ENCODE measurements around the gene RANBP6. TPM values are rescaled to one million over a fixed set of nuclear protein-coding genes. Genes with fewer than 3 reads are reported as not detected.

RANBP6 gene
- total RNA-seq, 1 donor from 2014 or later = 40.7 TPM

- DNase-seq = peak; percentile 79
Measured at GRCh38 chr9:6007058-6007769, 8.2 kb downstream of the RANBP6 start.

- no peak for DNase-seq
Measured at GRCh38 chr9:6006749-6007057, 8.7 kb downstream of the RANBP6 start.

GRCh38 chr9:6000955-6001354, 14.5 kb downstream of the RANBP6 start:
- DNase-seq = no peak

- DNase-seq = no peak
Measured at GRCh38 chr9:5999443-6000101, 15.9 kb downstream of the RANBP6 start.

GRCh38 chr9:5994493-5994892, 20.9 kb downstream of the RANBP6 start:
- no peak for DNase-seq

GRCh38 chr9:5988265-5988664, 27.2 kb downstream of the RANBP6 start:
- no peak for DNase-seq

- no peak for DNase-seq
Measured at GRCh38 chr9:5983042-5983441, 32.4 kb downstream of the RANBP6 start.

GRCh38 chr9:5982317-5982716, 33.1 kb downstream of the RANBP6 start:
- DNase-seq = no peak

GRCh38 chr9:5978523-5978922, 36.9 kb downstream of the RANBP6 start:
- no peak for DNase-seq

- peak; percentile 3 for DNase-seq
Measured at GRCh38 chr9:5976674-5977397, 38.6 kb downstream of the RANBP6 start.

- peak; percentile 18 for DNase-seq
Measured at GRCh38 chr9:5971740-5972139, 43.7 kb downstream of the RANBP6 start.

Other genes with a start within 250 kb of the RANBP6 start
- gene ERMP1, start 182.5 kb downstream of the RANBP6 start, total RNA-seq = 36.6 and 45.9 TPM in 2 replicates
- gene MLANA, start 124.7 kb downstream of the RANBP6 start, total RNA-seq = not detected in 2 replicates
- 11.8 and 38.5 TPM in 2 replicates for gene IL33, start 200.2 kb upstream of the RANBP6 start, total RNA-seq

All from dermis blood vessel endothelial cell (primary cell).